Activated T-cell treated with anti-CD3 and anti-CD28 coated beads, Interleukin-2, amount 50 U/mL, for 72 hours (primary cell): ENCODE results near the gene MPV17. TPM values are rescaled to one million over a fixed set of nuclear protein-coding genes. Genes with fewer than 3 reads are reported as not detected.
A peak's percentile ranks its signal among the peaks of the same experiment; 100 is the strongest.
"Not testable (repeated sequence)": the region's sequence is repeated elsewhere in the genome, so short reads cannot be mapped to it uniquely, and the experiment has no call there.

Source experiments
- ATAC-seq, 2 donors: fragments of 150-1000 bp; cut with Tn5 transposase; replicated peaks in 1 of 2; 2 replicates each; pipeline ENCODE4 v1.10.0; 2021; ENCODE audit warnings: moderate library complexity in 2 of 2, mild to moderate bottlenecking in 1 of 2
- DNase-seq, 2 donors: peaks; one replicate each; pipeline ENCODE4 v3.0.0; 2021 to 2022; ENCODE audit warnings: mixed read lengths in 1 of 2
- H3K27ac Mint-ChIP-seq: one replicate; pipeline ENCODE4 v1.8.0; 2022; ENCODE audit warnings: mild to moderate bottlenecking, moderate library complexity, mixed read lengths
- H3K27me3 Mint-ChIP-seq: one replicate; pipeline ENCODE4 v1.8.0; 2022; ENCODE audit warnings: low read depth, mixed read lengths
- H3K36me3 Mint-ChIP-seq, 2 donors: one replicate each; pipeline ENCODE4 v1.8.0; 2022; ENCODE audit warnings: mixed read lengths in 2 of 2, mild to moderate bottlenecking in 1 of 2; ENCODE audit not compliant: insufficient read depth in 2 of 2
- H3K4me1 Mint-ChIP-seq: one replicate; pipeline ENCODE4 v1.8.0; 2022; ENCODE audit warnings: low read depth, mixed read lengths
- H3K4me3 Mint-ChIP-seq, 2 donors: one replicate each; pipeline ENCODE4 v1.8.0; 2022; ENCODE audit warnings: mild to moderate bottlenecking in 2 of 2, mixed read lengths in 2 of 2, moderate library complexity in 2 of 2
- H3K9me3 Mint-ChIP-seq, 2 donors: one replicate each; pipeline ENCODE4 v1.8.0; 2022; ENCODE audit warnings: mixed read lengths in 2 of 2
- total RNA-seq, 2 donors: library from RNA; stranded (reverse); gene quantifications; one replicate each; pipeline ENCODE4 v1.2.3, GENCODE V29; 2022

The MPV17 gene
- total RNA-seq, 2 donors from 2014 or later, result 73.2 to 93.0 TPM

DNA sequence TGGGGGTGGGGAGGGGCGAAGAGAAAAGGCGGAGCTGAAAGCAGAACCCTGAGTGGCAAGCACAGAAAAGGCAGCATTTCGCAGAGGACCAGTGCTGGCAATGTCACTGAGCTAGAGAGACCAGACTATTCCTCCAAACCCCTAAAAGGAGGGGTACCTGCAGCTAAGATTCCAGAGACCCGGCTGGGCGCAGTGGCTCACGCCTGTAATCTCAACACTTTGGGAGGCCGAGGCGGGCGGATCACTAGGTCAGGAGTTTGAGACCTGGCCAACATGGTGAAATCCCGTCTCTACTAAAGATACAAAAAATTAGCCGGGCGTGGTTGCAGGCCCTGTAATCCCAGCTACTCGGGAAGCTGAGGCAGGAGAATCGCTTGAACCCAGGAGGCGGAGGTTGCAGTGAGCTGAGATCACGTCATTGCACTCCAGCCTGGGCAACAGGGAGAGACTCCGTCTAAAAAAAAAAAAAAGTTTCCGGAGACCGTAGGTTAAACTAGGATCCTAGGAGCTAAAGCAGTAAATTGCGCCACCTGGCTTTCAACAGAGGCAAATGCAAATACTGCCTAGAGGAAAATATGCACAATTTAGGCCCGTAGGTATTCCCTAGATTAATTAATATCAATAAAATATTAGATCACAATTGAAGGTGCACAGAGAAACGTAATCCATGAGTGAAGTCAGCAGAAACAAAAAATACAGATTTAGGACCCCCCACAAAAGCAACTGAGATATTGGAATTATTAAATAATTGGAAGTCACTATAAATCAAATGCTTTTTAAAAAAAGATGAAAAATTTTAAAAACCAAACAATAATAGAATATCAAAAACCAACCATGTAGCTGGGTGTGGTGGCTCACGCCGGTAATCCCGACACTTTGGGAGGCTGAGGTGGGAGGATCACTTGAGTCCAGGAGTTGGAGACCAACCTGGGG lies 19.5 kb downstream of the MPV17 start:
- peak overlapping the region; percentile 66 to 68 for H3K4me3 Mint-ChIP-seq
- H3K27ac Mint-ChIP-seq, result peak overlapping the region; percentile 60
- DNase-seq (peak; percentile 47 to 60), ATAC-seq (peak; percentile 58 to 72)
- H3K27me3 Mint-ChIP-seq, result peaks cover 21% of the 10 kb centered on the region
- H3K4me1 Mint-ChIP-seq, result peaks cover 6% of the 10 kb centered on the region
- no peaks in the 10 kb centered on the region for H3K9me3 Mint-ChIP-seq
- no peaks in the 10 kb centered on the region for H3K36me3 Mint-ChIP-seq

DNA sequence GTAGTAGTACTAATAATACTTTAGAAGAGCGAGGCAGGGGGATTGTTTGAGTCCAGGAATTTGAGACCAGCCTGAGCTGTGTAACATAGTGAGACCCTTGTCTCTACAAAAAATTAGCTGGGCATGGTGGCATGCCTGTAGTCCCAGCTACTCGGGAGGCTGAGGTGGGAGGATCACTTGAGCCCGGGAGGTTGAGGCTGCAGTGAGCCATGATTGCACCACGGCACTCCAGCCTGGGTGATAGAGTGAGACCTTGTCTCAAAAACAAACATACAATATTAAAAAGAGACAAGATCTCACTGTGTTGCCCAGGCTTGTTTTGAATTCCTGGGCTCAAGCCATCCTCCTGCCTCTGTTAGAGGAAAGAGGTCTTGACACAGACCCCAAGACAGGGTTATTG lies 22.3 kb downstream of the MPV17 start:
- H3K27ac Mint-ChIP-seq, H3K36me3 Mint-ChIP-seq, H3K9me3 Mint-ChIP-seq, H3K4me1 Mint-ChIP-seq, ATAC-seq, DNase-seq, H3K4me3 Mint-ChIP-seq: not testable (repeated sequence)
- peaks cover 16% of the 10 kb centered on the region for H3K27me3 Mint-ChIP-seq

DNA sequence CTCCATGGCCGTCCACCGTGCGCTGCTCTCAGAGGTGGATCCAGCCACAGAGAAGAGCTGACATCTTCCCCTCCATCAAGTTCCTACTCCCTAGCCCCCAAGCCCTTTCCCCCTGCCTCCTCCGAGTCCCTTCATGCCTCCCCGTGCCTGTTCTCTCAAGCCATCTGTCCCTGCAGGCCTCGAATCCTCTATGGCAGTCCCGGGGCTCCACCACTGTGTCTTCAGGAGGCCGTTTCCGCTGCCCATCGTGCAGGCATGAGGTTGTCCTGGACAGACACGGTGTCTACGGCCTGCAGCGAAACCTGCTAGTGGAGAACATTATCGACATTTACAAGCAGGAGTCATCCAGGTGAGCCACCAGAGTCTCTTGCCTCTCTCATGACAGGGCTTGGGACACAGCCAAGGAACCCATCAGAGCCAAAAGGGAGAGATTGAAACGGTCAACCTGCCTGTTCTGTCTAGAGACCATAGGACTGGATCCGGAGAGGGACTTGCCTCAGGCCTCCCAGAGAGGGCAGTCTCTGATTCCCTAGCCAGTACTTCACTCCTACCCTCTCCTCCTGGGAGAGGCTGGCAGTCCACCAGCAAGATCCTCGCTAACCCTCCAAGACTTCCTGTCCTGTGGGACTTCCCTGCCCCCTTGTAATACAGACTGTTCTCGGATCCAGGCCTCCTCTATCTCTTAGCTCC lies 24.4 kb downstream of the MPV17 start:
- Mint-ChIP-seq H3K27me3 (no peaks in the 10 kb centered on the region), H3K9me3 (no peaks in the 10 kb centered on the region), H3K4me1 (peaks cover 6% of the 10 kb centered on the region), H3K36me3 (no peaks in the 10 kb centered on the region), H3K4me3 (no peak overlapping the region), H3K27ac (no peak overlapping the region)
- ATAC-seq, result no peak
- no peak for DNase-seq

DNA sequence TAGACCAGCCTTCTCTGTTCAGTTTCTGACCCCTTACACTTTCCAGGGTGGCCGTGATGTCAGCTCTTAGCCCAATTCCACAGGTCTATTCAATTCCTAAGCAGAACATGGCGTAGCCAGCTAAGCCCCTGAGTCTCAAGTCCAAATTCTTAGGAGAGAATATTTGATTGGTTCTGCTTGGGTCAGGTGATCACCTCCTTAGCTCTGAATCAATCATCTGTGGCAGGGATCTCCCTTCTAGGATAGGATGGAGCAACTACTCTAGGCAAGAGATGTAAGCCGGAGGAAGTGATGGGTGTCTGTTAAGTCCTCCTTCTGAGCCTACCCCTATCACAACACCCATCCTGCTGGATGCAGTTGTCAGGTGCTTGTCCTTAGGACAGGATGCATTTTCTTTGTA lies 25.7 kb downstream of the MPV17 start:
- Mint-ChIP-seq H3K27me3 (peaks cover 8% of the 10 kb centered on the region), H3K9me3 (no peaks in the 10 kb centered on the region), H3K36me3 (no peaks in the 10 kb centered on the region), H3K4me3 (no peak overlapping the region), H3K27ac (no peak overlapping the region), H3K4me1 (no peaks in the 10 kb centered on the region)
- DNase-seq (no peak), ATAC-seq (no peak)

DNA sequence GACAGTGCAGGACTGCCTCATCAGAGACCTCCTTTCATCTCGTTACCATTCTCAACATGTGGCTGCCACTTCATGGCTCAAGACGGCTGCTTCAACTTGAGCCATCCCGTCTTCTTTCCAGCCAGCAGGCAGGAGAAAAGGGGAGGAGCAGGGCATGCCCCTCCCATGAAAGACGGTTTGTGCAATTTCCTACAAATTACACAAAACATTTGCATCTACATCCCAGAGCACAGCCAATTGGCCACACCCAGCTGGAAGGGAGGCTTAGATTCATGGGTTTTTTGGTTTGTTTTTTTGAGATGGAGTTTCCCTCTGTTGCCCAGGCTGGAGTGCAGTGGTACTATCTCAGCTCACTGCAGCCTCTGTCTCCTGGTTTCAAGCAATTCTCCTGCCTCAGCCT lies 26.4 kb downstream of the MPV17 start:
- H3K27ac Mint-ChIP-seq, result no peak overlapping the region
- DNase-seq (no peak), ATAC-seq (no peak)
- H3K27me3 Mint-ChIP-seq, result peaks cover 15% of the 10 kb centered on the region
- no peaks in the 10 kb centered on the region for H3K9me3 Mint-ChIP-seq
- H3K36me3 Mint-ChIP-seq, result no peaks in the 10 kb centered on the region
- no peak overlapping the region for H3K4me3 Mint-ChIP-seq
- no peaks in the 10 kb centered on the region for H3K4me1 Mint-ChIP-seq

DNA sequence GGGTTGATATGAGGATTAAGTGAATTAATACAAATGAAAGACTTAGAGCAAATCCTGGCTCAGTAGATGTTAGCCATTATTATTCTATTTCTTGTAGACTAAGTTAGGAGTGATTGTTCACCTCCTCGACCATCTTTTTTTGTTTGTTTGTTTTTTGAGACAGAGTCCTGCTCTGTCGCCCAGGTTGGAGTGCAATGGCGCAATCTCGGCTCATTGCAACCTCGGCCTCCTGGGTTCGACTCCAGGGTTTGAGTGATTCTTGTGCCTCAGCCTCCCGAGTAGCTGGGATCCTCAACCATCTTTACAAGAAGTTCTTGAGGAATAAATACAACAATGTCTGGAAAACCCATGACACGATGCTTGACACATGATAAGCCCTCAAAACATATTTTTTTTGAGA lies 28.0 kb downstream of the MPV17 start:
- Mint-ChIP-seq H3K9me3 (no peaks in the 10 kb centered on the region), H3K27me3 (peaks cover 15% of the 10 kb centered on the region), H3K4me3 (no peak overlapping the region), H3K27ac (no peak overlapping the region), H3K36me3 (no peaks in the 10 kb centered on the region), H3K4me1 (no peaks in the 10 kb centered on the region)
- ATAC-seq, result no peak
- no peak for DNase-seq

DNA sequence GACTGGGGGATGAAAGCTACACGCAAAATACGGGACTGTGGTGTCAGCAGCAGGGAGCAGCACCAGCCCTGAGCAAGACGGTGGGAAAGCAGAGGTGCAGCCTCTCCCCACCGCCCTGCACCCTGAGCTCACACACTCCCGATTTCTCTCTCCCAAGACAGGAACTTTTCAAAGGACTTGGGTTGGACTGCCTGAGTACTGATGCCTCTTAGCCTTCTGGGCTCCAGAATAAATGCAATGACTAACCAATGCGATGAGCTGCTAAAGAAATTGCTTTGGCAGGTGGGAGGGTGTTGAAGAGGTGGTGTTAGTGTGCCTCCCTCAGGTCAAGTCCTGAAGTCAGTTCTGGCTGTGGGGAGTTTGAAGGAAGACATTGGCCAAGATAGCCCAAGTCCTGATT lies 31.0 kb downstream of the MPV17 start:
- Mint-ChIP-seq H3K4me1 (no peaks in the 10 kb centered on the region), H3K4me3 (no peak overlapping the region), H3K27ac (no peak overlapping the region), H3K36me3 (no peaks in the 10 kb centered on the region), H3K27me3 (peaks cover 21% of the 10 kb centered on the region), H3K9me3 (no peaks in the 10 kb centered on the region)
- ATAC-seq, result no peak
- no peak for DNase-seq

DNA sequence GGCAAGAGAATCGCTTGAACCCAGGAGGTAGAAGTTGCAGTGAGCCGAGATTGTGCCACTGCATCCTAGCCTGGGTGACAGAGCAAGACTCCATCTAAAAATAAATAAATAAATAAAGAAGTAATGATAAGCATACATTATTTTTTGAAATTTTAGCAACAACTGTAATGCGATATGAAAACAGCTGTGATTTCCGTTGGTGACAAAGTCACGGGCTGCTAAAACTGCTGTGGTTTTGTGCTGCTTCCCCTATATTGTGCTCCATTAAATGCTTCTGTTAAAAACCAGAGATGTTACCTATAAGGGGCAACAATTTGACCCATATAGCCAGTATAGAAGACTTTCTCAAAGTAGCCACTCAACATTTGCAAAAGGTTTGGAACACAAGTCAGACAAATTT lies 32.3 kb downstream of the MPV17 start:
- Mint-ChIP-seq H3K4me1 (no peaks in the 10 kb centered on the region), H3K27ac (no peak overlapping the region), H3K36me3 (no peaks in the 10 kb centered on the region), H3K9me3 (no peaks in the 10 kb centered on the region), H3K27me3 (peaks cover 29% of the 10 kb centered on the region), H3K4me3 (no peak overlapping the region)
- ATAC-seq, result no peak
- DNase-seq, result no peak

DNA sequence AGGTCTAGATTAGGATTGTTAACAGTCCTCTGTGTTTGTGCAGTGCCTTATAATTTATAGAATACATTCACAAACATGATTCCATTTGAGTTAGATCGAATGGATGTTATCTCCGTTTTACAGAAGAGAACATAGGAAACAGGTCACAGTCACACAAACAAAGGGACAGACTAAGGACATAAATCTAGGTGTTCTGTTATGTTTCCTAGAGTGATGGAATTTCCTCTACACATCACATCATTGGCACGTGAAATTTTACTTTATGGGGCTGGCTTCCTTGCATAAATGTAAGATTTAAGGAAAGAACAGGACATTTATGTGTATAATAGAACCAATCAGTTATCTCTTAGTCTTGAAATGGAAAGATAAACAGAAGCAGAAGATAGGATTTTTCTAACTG lies 34.3 kb downstream of the MPV17 start:
- no peak for DNase-seq
- H3K4me3 Mint-ChIP-seq, result no peak overlapping the region
- no peaks in the 10 kb centered on the region for H3K9me3 Mint-ChIP-seq
- H3K27ac Mint-ChIP-seq, result no peak overlapping the region
- H3K36me3 Mint-ChIP-seq, result no peaks in the 10 kb centered on the region
- H3K4me1 Mint-ChIP-seq, result no peaks in the 10 kb centered on the region
- no peak for ATAC-seq
- H3K27me3 Mint-ChIP-seq, result peaks cover 43% of the 10 kb centered on the region

DNA sequence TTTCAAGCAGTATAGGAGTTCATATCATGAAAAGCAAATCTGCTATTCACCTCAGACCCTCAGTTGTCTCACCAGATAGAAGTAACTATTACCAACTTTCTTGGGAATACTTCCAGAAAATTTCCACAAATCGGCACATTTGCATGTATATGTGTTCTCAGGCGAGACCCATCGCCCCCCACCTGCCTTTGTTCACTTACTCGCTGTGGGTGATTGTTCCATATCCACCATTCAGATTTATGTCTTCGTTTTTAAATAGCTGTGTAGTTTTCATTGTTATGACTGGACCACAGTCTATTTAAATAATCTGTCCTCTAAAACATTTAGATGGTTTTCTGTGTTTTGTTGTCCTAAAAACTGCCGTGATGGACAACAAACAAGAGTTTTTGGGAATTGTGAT lies 37.4 kb downstream of the MPV17 start:
- H3K27ac Mint-ChIP-seq, result no peak overlapping the region
- DNase-seq, result no peak
- H3K4me1 Mint-ChIP-seq, result no peaks in the 10 kb centered on the region
- ATAC-seq, result no peak
- no peak overlapping the region for H3K4me3 Mint-ChIP-seq
- H3K9me3 Mint-ChIP-seq, result no peaks in the 10 kb centered on the region
- peaks cover 50% of the 10 kb centered on the region for H3K27me3 Mint-ChIP-seq
- no peaks in the 10 kb centered on the region for H3K36me3 Mint-ChIP-seq

DNA sequence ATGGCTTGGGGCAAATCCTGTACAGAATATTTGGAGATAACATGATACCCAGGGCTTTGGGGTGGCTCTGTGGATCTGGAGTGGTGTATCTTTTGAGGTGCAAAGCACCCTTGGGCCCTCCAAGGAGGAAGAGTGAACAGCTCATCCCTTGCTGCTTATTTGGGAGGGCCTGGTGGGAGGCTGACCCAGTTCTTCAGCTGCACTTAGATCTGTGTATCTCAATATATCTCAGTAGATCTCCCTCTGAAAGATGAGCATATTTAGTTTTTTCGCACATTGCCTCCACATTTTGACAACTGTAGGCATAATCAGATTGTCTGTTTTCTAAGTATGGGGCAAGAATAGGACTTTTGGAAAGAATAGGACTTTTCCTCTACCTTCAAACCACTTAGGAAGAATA lies 37.9 kb downstream of the MPV17 start:
- Mint-ChIP-seq H3K27me3 (peaks cover 50% of the 10 kb centered on the region), H3K27ac (no peak overlapping the region)

DNA sequence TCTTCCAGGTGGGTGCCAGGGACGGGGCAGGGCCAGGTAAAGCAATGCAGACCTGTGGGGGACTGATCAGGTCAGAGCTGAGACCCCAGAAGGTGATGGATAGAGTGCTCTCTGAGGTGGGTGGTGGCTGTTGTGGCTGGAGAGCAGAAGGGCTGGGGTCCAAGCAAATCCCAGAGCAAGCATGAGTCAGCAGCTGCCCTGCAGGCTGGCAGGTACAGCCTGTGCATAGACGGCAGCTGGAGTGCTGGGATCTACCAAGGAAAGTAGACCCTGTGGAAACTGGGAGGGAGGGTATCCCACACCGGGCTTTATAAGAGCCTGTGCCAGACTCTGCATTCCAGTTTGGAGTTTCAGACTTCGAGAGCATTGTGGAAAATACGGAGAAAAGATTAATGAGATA lies 40.0 kb downstream of the MPV17 start:
- H3K36me3 Mint-ChIP-seq, result no peaks in the 10 kb centered on the region
- DNase-seq (no peak), ATAC-seq (no peak)
- H3K27me3 Mint-ChIP-seq, result peaks cover 50% of the 10 kb centered on the region
- H3K27ac Mint-ChIP-seq, result no peak overlapping the region
- H3K4me3 Mint-ChIP-seq, result no peak overlapping the region
- no peaks in the 10 kb centered on the region for H3K9me3 Mint-ChIP-seq
- H3K4me1 Mint-ChIP-seq, result peaks cover 12% of the 10 kb centered on the region

More for the DNA sequence above, 37.9 kb downstream of the MPV17 start:
- Mint-ChIP-seq H3K4me1 (peaks cover 1% of the 10 kb centered on the region), H3K9me3 (no peaks in the 10 kb centered on the region), H3K4me3 (no peak overlapping the region), H3K36me3 (no peaks in the 10 kb centered on the region)
- ATAC-seq (no peak), DNase-seq (no peak)

DNA sequence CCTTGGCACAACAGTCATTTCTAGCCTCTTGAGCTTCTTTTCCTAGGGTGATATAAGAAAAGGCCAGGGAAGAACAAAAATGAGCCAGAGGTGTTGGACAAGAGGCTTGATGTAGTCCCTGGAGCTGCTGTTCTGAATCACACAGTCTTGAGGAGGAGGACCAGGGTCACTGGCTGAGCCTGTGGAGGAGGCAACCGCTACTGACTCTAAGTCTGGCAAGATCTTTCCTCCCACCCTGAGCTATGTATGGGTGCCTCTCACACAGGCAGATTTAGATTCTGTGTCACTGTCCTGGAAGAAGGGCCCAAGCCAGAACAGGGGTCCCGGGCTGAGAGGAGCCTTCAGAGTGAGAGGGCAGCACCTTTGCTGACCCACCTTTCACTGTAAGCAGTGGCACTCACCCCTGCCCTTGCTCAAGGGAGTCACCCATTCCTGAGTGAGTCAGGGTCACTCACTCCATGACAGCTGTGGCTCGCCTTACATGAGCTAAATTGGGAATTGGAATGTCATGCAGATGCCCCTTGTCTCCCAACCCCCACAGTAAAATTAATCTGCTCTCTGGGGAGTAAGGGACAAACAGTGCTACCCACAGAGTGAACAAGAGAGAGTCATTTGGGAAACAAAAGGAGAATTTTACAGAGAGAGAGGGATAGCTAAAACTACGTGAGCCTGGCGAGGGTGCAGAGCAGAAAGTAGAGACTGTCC lies 40.9 kb downstream of the MPV17 start, which contains the start of gene TRIM54:
Gene TRIM54, plus strand, starts transcription at position 575 of the 705 bp plus-strand sequence. CDS start 303 bp downstream, outside the sequence.
- no peaks in the 10 kb centered on the region for H3K36me3 Mint-ChIP-seq
- H3K27ac Mint-ChIP-seq, result no peak within 1 kb of the TSS
- peaks cover 57% of the 10 kb centered on the region for H3K27me3 Mint-ChIP-seq
- no peak for DNase-seq
- no peaks in the 10 kb centered on the region for H3K9me3 Mint-ChIP-seq
- no peak for ATAC-seq
- peaks cover 12% of the 10 kb centered on the region for H3K4me1 Mint-ChIP-seq
- H3K4me3 Mint-ChIP-seq, result no peak within 1 kb of the TSS
